GM19023 (cell line): Measurements from ENCODE around the gene LMBRD2.
"Not testable (repeated sequence)": the region's sequence is repeated elsewhere in the genome, so short reads cannot be mapped to it uniquely, and the experiment has no call there.

Experiments
- ATAC-seq: cut with Tn5 transposase; IDR thresholded peaks from one replicate; pipeline ENCODE4 v1.9.1; 2021; ENCODE audit warnings: mild to moderate bottlenecking, moderate library complexity; ENCODE audit not compliant: unreplicated experiment

The LMBRD2 gene

GRCh38 chr5:36162810-36163486 is 11.3 kb upstream of the LMBRD2 start:
- no peak for ATAC-seq

DNA sequence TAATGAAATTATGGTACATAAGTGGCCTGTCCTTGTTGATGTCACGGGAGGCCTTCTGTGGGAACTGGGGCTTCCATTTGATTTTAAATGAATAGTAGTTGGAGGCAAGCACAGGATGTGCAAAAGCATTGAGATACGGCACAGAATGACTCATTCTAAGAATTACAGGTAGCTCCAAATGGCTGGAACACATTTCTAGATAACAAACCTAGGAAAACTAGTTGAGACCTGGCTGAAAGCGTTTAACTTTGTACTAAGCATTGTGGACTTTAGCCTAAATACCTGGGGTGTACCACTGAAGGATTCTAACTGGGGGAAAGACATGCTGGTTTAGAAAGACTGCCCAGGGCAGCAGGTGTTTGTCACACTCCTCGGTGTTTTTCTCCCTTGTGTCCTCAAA is 9.7 kb upstream of the LMBRD2 start:
- ATAC-seq, result no peak

DNA sequence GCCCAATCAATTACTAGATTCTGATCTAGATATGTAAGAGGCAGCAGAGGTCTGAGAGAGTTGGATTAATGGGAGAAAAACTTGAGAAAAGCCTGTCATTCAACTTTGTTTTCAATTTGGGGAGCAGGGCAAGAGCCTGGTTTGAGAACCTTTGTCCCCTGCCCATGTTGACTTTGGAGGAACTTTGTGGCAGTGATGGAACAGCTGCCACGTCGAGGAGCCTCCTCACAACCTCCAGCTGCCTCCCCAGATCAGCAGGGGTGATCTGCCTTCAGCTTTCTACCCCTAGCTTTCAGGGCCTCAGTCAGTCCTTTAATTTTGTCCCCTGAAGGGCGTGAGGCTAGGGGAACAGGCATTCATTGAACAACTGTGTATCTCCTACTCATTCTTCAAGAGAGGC is 8.9 kb upstream of the LMBRD2 start:
- no peak for ATAC-seq

- no peak for ATAC-seq
These were observed 6.5 kb upstream of the LMBRD2 start for GRCh38 chr5:36158144-36158543.

DNA sequence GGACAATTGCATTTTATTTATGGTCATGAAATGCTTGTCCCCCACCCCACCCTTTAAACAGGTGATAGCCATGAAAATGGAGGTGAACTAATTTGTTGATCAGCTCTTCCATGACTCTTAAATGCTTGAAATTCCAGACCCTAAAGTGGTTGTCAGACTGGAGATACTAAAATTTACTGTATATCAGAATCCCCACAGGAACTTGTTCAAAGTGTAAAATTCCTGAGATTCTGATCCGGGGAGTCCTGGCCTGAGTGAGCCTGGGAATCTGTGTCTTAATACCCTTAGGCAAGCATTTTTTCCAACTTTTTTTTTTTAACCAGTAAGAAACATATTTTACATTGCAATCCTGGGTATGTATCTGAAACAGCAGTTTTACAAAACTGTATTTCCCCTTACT is 4.9 kb upstream of the LMBRD2 start:
- no peak for ATAC-seq

DNA sequence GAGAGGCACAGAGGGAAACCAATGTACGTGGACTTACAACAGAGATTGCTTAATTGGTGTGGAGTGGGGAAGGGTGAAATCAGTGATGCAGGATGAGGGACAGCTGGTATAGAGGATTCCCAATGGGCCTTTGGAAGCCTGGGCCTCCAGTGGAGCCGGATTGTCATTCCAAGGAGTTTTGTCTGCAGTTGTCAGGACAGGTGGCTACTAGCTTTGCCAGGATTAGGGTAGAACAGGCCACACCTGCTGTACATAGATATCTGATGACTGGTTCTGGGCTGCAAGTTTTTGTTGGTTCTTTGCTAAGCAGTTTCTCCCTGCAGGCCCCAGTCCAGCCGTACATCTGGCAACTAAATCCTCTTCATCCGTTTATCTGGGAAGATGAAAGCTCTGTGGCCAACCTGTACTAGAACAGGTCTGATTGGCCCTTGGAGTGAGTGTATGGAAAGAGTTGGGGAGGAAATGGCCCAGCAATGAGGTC is 4.5 kb upstream of the LMBRD2 start:
- ATAC-seq, result no peak

- no peak for ATAC-seq
These were observed 3.6 kb upstream of the LMBRD2 start for GRCh38 chr5:36155291-36155690.

GRCh38 chr5:36153726-36154125 is 2.0 kb upstream of the LMBRD2 start:
- no peak for ATAC-seq

DNA sequence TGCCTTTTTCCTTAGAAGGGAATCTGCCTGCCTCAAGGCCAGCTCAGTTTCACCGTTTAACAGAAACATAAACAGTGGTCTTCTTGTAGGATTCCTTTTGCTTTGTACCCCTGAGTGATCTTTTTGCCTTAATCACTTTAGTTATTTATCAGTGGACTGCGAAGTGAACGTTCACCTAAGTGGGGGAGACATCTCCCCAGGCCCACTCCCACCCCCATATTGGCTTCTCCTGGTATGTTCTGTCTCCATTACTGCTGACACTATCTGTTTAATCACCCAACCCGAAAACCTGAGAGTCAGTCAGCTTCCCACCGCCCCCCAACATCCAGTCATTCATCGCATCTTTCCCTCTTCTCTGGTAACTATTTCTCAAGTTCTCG is 1.6 kb upstream of the LMBRD2 start:
- ATAC-seq, result no peak

GRCh38 chr5:36152324-36153297 is 924 bp upstream of the LMBRD2 start:
- peak; percentile 0 for ATAC-seq

DNA sequence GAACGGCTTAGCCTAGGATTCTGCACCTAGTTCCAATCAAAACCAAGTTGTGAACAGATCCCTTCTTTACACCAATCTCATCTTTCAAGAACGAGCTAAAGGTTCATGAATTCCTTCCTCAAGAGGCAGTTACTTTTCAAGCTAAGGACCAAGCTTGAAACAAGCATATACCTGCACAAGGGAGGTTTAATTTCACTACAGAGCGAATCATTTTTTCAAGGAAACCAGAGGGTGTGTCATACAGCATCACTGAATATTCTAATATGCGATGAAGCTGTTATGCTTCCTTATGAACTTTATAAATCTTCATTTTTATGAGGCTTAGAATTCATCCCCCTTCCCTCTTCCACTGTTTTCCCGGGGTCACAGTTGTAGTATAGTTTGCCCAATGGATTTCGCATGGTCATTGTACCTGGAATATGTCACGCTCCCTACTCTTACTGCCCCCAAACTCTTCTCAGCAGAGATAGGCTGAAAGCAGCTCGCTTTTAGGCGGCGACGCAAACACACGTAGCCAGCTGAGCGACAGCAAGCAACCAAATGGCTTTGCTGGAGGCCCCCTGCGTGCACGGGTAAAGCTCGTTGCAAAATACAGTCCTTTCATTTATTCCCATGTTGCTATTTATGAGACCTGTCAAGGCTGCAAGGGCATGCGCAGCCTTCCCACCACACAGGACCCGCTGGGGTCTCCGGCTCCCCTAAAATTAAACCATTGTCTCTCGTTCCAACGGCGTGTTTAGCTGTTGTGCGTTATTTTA is 832 bp downstream of the LMBRD2 start:
- ATAC-seq, result peak; percentile 23

- no peak for ATAC-seq
These were observed 4.0 kb downstream of the LMBRD2 start for GRCh38 chr5:36147681-36148080.

DNA sequence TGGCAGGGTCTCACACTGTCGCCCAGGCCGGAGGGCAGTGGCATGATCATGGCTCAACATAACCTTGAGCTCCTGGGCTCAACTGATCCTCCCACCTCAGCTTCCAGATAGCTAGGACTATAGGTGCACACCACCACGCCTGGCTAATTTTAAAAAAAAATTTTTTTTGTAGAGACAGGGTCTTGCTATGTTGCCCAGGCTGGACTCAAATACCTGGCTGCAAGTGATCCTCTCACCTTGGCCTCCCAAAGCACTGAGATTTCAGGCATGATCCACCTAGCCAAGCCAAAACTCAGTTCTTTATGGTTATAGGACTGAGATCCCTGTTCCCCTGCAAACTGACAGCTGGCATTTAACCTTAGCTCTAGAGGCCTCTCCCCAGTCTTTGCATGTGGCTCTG is 5.3 kb downstream of the LMBRD2 start:
- ATAC-seq, result no peak

- ATAC-seq, result no peak
These were observed 6.4 kb downstream of the LMBRD2 start for GRCh38 chr5:36145311-36145710.

GRCh38 chr5:36138900-36139683 is 12.6 kb downstream of the LMBRD2 start:
- no peak for ATAC-seq

GRCh38 chr5:36136581-36136980 is 15.1 kb downstream of the LMBRD2 start:
- ATAC-seq, result no peak

GRCh38 chr5:36135988-36136387 is 15.7 kb downstream of the LMBRD2 start:
- no peak for ATAC-seq

GRCh38 chr5:36133009-36133408 is 18.7 kb downstream of the LMBRD2 start:
- ATAC-seq, result not testable (repeated sequence)

- ATAC-seq, result not testable (repeated sequence)
These were observed 22.0 kb downstream of the LMBRD2 start for GRCh38 chr5:36129666-36130065.

GRCh38 chr5:36128795-36129194 is 22.9 kb downstream of the LMBRD2 start:
- no peak for ATAC-seq
